Transverse colon (tissue), 4 donors: ENCODE data around the gene PLXNA2. TPM values are rescaled to one million over a fixed set of nuclear protein-coding genes. Genes with fewer than 3 reads are reported as not detected.

Experiments
- DNase-seq: peaks from one replicate; pipeline ENCODE4 v3.0.0-alpha.2; 2019
- H3K27ac ChIP-seq, 4 donors: fragments of 200-600 bp; sonication (generic); 2 replicates each; pipeline ENCODE4 v1.5.1; 2016 to 2018; ENCODE audit warnings: inconsistent platforms in 4 of 4
- H3K27me3 ChIP-seq: fragments of 200-600 bp; sonication (generic); 2 replicates; pipeline ENCODE4 v1.5.1; 2017; ENCODE audit warnings: inconsistent platforms
- H3K36me3 ChIP-seq, 4 donors: fragments of 200-600 bp; sonication (generic); 2 replicates each; pipeline ENCODE4 v1.5.1; 2017 to 2019; ENCODE audit warnings: inconsistent platforms in 4 of 4
- H3K4me1 ChIP-seq, 4 donors: fragments of 200-600 bp; sonication (generic); 2 replicates each; pipeline ENCODE4 v1.5.1; 2017 to 2020; ENCODE audit warnings: inconsistent platforms in 4 of 4
- H3K4me3 ChIP-seq, 4 donors: fragments of 200-600 bp; sonication (generic); 1 replicate in 1 of 4; 2 replicates in 3 of 4; pipeline versions ENCODE4 v1.5.1 to v1.6.1; 2017 to 2019; ENCODE audit warnings: inconsistent platforms in 4 of 4
- H3K9me3 ChIP-seq, 2 donors: fragments of 200-600 bp; sonication (generic); 2 replicates each; pipeline ENCODE4 v1.5.1; 2017 to 2019; ENCODE audit warnings: inconsistent platforms in 2 of 2
- EP300 ChIP-seq: sonication (generic); formaldehyde crosslinking; IDR thresholded peaks from one replicate; pipeline ENCODE4 v1.6.1; 2017; ENCODE audit warnings: antibody characterized with exemption, low read depth
- POLR2A ChIP-seq: fragments of 450-650 bp; IDR thresholded peaks from one replicate; pipeline ENCODE4 v1.6.1; 2016; ENCODE audit warnings: antibody characterized with exemption, mild to moderate bottlenecking, moderate library complexity
- POLR2AphosphoS5 ChIP-seq, 3 donors: sonication (generic); formaldehyde crosslinking; IDR thresholded peaks; one replicate each; pipeline ENCODE4 v1.6.1; 2016; ENCODE audit warnings: antibody characterized with exemption in 3 of 3
- WGBS, 2 donors: methylation state at CpG; one replicate each; pipeline ENCODE4 v1.1.5; 2018; ENCODE audit warnings: low coverage in 1 of 2; 5-methylcytosine and 5-hydroxymethylcytosine counted together
- in situ Hi-C, 4 donors: fragments of 200-750 bp; cut with MboI; loops; one replicate each; pipeline versions ENCODE4 v1.15.0 to v1.15.1; 2017; ENCODE audit warnings: low sequenced_read_pairs in 3 of 4, low pct_ligation_motif_present in 1 of 4, low pct_unique_long_range_greater_than_20kb in 1 of 4
- intact Hi-C: fragments of 100-400 bp; cut with DNase I; formaldehyde crosslinking; loops from one replicate; pipeline ENCODE4 v1.15.1; 2023; ENCODE audit warnings: low total_unique reads
- total RNA-seq, 4 donors: library from RNA; depleted of rRNA; stranded (reverse); fragments of >200 nt; gene quantifications; one replicate each; pipeline ENCODE4 v1.1.0, GENCODE V29; 2016
- TF ChIP-seq, protein P1 (sequence below), 5 experiments: fragments of 200-600 bp in 3 of 5; fragments of 450-650 bp in 2 of 5; sonication (generic) in 3 of 5; IDR thresholded peaks; 1 replicate in 2 of 5; 2 replicates in 3 of 5; pipeline ENCODE4 v1.5.1; 2016 to 2017; ENCODE audit warnings: antibody characterized with exemption in 5 of 5, inconsistent platforms in 3 of 5, mild to moderate bottlenecking in 2 of 5, moderate library complexity in 1 of 5

The PLXNA2 gene
- total RNA-seq, 4 donors from 2014 or later, result 77.4 to 140 (median 85.5) TPM

DNA sequence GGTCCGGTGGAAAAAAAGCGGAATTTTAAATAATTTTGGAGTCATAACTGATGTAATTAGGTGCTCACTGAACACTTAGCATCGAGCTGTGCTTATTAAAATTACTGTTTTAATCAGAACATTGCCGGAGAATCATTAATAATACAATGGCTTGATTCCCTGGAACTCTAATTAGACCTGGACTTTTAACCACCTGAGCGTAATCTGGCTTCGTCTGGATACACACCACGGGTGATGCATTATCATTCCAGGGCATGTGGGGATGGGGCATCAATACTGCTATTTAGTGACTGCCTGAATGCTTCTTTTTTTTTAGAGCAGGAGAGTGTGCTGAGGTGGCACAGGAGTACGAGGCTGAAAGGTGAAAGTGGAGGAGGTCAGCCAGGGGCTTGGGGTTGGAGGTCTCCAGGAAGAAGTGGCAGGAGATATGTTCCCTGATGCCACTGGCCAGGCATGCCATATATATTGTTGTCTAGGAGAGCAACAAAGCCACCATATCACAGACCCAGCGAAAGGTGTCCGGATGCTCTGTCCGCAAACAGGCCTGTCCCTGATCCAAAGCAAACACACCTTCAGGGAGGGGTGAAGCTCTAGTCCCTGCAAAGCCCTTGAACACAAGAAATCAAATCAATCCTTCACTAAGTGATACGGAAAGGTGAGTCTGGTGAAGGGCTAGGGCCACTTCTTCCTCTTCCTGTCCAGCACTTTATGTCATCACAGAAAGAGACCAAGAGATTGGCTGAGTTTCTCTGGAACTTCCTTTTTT, 125.2 kb downstream of the PLXNA2 start:
- Histone ChIP-seq H3K9me3 (no peaks in the 10 kb centered on the region), H3K27ac (no peak overlapping the region), H3K4me3 (no peak overlapping the region), H3K4me1 (peaks cover 0 to 16% (median 6%) of the 10 kb centered on the region in 4 donors), H3K27me3 (no peaks in the 10 kb centered on the region), H3K36me3 (no peaks in the 10 kb centered on the region)
- TF ChIP-seq POLR2A (no peak), POLR2AphosphoS5 (IDR thresholded peaks at IDR 0.05) (no peak), EP300 (no peak)
- TF ChIP-seq, protein P1, sequence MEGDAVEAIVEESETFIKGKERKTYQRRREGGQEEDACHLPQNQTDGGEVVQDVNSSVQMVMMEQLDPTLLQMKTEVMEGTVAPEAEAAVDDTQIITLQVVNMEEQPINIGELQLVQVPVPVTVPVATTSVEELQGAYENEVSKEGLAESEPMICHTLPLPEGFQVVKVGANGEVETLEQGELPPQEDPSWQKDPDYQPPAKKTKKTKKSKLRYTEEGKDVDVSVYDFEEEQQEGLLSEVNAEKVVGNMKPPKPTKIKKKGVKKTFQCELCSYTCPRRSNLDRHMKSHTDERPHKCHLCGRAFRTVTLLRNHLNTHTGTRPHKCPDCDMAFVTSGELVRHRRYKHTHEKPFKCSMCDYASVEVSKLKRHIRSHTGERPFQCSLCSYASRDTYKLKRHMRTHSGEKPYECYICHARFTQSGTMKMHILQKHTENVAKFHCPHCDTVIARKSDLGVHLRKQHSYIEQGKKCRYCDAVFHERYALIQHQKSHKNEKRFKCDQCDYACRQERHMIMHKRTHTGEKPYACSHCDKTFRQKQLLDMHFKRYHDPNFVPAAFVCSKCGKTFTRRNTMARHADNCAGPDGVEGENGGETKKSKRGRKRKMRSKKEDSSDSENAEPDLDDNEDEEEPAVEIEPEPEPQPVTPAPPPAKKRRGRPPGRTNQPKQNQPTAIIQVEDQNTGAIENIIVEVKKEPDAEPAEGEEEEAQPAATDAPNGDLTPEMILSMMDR (IDR thresholded peaks at IDR 0.05), result no peak
- 68 to 75% methylated on average over 10 to 12 of the region's 12 CpGs for WGBS, 2 donors
- intact Hi-C loops (no loop called here), in situ Hi-C loops (no loop called here)
- no peak for DNase-seq

DNA sequence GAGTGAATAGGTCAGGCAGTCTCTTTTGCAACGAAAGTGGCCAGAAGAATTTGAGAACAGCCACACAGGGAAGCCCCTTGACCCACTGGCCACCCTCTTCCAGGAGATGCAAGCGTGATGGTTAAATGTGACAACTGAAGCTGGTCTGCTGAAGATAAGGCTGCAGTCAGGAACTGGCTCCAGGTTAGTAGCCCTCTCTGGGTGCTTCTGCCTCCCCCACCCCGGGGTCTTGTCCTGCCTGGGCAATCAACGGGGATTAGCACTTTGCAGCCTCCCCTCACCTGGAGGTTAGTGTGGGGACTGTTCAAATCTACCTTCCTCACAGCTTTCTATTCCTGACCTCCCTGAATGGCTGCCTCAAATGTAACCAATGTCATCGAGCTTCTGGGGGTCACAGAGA, 125.9 kb downstream of the PLXNA2 start:
- H3K27me3 ChIP-seq, result no peaks in the 10 kb centered on the region

DNA sequence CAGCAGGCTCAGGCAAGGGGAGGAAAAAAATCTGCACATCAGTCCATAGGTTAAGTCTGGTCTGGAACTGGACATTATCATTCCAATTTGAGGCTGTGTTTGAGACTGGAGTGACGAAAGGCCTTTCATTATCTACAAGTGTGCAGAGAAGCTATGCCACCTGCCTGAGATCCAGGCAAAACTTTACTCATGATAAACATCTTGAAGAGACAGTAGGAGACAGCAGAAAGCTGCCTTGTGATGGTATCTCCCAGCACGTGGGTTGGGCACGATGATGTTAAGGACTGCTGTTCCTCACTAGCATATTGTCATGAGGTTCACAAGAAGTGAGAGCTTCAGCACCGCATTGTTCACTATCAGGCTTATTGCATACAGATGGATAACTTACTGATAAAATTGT, 126.4 kb downstream of the PLXNA2 start:
- in situ Hi-C loops, result no loop called here

More for the DNA sequence above, 125.9 kb downstream of the PLXNA2 start:
- H3K9me3 ChIP-seq, result no peaks in the 10 kb centered on the region
- H3K36me3 ChIP-seq, result no peaks in the 10 kb centered on the region
- in situ Hi-C loops, result no loop called here
- intact Hi-C loops, result no loop called here
- DNase-seq, result no peak
- no peak overlapping the region for H3K4me3 ChIP-seq
- H3K27ac ChIP-seq, result no peak overlapping the region
- H3K4me1 ChIP-seq, result peaks cover 0 to 16% (median 6%) of the 10 kb centered on the region in 4 donors
- no peak for TF ChIP-seq POLR2A
- TF ChIP-seq EP300, result no peak
- TF ChIP-seq, protein P1 (IDR thresholded peaks at IDR 0.05), result no peak
- no peak for TF ChIP-seq POLR2AphosphoS5 (IDR thresholded peaks at IDR 0.05)
- 74 to 83% methylated on average over 1 to 5 of the region's 5 CpGs for WGBS, 2 donors

DNA sequence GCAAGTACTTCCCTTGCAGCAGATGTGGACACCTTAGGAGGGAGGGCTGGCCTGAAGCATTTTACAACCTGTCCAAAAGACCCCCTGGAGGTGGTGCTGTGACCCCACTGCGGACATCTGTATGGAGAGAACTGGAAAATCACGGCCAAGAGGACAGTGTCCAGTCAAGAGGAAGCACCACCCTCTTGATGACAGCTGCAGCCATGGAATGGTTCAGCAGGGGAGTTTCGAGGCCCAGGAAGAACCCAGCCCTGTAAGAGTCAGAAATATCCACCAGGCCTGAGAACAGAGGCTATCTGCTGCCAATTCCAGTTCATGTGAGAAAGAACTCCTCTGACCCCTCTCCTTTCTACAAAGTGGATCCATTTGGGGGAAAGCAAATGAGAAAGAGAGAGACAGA, 126.8 kb downstream of the PLXNA2 start:
- H3K4me1 ChIP-seq, result peaks cover 0 to 16% (median 6%) of the 10 kb centered on the region in 4 donors
- no peak overlapping the region for H3K4me3 ChIP-seq
- no peak overlapping the region for H3K27ac ChIP-seq
- 59 to 75% methylated on average over 3 of the region's 3 CpGs for WGBS, 2 donors
- H3K27me3 ChIP-seq, result no peaks in the 10 kb centered on the region
- H3K9me3 ChIP-seq, result no peaks in the 10 kb centered on the region
- no peaks in the 10 kb centered on the region for H3K36me3 ChIP-seq
- intact Hi-C loops (no loop called here), in situ Hi-C loops (no loop called here)
- no peak for DNase-seq
- TF ChIP-seq, protein P1 (IDR thresholded peaks at IDR 0.05), result no peak
- TF ChIP-seq POLR2A, result no peak
- TF ChIP-seq EP300, result no peak
- TF ChIP-seq POLR2AphosphoS5 (IDR thresholded peaks at IDR 0.05), result no peak

More for the DNA sequence above, 126.4 kb downstream of the PLXNA2 start:
- H3K27ac ChIP-seq, result no peak overlapping the region
- TF ChIP-seq, protein P1 (IDR thresholded peaks at IDR 0.05), result no peak
- TF ChIP-seq POLR2A (no peak), POLR2AphosphoS5 (IDR thresholded peaks at IDR 0.05) (no peak), EP300 (no peak)
- DNase-seq, result no peak
- no peaks in the 10 kb centered on the region for H3K36me3 ChIP-seq
- H3K4me3 ChIP-seq, result no peak overlapping the region
- peaks cover 0 to 16% (median 6%) of the 10 kb centered on the region in 4 donors for H3K4me1 ChIP-seq
- 64 to 100% methylated on average over 1 to 4 of the region's 4 CpGs for WGBS, 2 donors
- H3K27me3 ChIP-seq, result no peaks in the 10 kb centered on the region
- H3K9me3 ChIP-seq, result no peaks in the 10 kb centered on the region
- intact Hi-C loops, result no loop called here
